ENCODE data around the gene SATL1.

- no peak for TF ChIP-seq POLR2A (IDR thresholded peaks at IDR 0.05)
- TF ChIP-seq CTCF (IDR thresholded peaks at IDR 0.05), result no peak
Measured at GRCh38 chrX:85051627-85052026, 192.0 kb downstream of the SATL1 start.
